ENCODE measurements around the gene SNAP47.
A peak's percentile ranks its signal among the peaks of the same experiment; 100 is the strongest.

SNAP47 gene

DNA sequence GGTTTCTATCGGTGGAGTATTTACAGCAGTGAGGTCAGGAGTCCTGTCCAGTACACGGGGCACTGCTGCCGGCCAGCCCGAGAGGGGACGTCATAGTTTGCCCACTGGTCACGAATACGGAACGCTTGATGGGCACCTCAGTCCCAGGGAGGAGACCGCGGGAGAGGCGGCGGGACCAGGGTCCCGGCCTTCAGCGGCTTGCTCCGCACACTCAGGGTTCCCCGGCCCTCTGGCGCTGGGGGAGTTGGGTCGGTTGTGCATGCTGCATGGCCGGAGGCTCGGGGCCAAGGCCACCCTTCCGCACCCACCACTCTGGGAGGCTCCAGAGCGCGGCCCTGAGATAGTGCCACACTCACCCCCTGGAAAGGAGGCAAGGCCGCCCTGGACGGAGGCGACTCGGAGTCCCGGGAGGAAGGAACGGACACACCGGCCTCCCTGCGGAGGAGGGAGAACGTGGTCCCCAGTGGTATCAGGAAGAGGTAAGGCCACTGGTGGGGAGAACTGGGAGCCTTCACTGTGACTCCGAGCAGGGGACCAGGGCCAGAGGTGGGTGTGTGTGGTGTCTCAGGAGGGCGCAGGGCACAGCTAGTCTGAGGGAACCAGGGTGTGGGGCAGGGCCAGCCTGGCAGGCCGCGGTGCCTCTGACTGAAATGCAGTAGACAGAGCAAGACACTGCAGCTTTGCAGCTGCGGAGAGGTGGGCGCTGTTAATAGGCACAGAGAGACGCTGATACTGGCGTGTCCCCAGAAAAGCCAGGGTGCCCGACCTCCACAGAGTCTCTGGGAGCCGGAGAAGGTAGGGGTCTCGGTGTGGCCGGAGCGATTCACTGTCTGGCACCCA is 51.7 kb downstream of the SNAP47 start:
- no peak for DNase-seq

DNA sequence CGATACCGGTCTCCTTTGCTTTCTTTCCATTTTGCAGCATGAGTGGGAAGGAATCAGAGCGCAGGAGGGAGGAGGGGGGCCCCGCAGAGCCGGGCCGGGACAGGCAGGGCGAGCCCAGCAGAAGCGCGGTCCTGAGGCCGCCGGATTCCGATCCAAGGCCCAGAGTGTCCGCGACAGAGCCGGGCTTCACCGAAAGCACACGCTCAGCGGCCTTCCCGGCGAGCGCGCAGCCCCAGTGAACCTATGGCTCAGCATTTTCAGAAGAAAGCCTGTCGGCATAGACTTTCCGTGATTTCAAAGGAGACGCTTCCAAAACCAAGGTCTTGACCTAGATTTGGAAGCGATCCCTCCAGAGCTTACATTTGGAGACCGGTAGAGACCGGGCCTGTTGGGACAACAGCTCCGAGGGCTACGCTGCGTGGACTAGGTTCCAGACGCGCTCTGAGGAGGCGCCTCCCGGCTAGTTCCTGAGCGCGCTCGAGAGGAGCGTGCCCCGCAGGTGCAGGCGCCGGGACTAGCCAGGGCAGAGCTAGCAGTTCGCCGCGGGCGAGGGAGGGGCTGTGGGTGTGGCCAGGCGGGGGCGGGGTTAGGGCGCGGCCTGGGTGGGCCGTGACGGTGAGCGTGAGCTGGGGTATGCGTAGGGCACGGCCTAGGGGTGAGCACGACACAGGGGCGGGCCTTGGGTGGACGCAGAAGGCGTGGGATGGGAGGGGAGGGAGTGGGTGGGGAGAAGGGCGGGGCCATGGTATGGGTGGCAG is 52.5 kb downstream of the SNAP47 start:
- DNase-seq = peak; percentile 90

GRCh38 chr1:227788271-227789083 is 53.2 kb downstream of the SNAP47 start:
- DNase-seq = peak; percentile 61

GRCh38 chr1:227789084-227790033 is 54.1 kb downstream of the SNAP47 start:
- no peak for DNase-seq

DNA sequence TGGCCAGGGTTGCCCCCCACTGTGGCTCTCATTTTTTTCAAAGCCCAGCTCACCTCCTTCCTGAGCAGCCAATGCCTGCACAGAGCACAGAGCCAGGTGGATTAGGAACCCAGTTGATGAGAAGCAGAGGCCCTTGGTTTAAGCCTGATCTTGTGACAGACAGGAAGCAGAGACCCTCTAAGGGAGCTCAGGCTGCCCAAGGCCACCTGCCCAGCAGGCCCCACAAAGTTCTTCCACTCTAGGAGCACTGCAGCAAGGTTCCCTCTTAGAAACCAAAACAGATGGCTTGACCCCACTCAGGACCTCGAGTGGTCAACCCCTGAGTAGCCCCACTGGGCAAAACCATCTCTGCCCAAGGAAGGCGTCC is 54.8 kb downstream of the SNAP47 start:
- no peak for DNase-seq

DNA sequence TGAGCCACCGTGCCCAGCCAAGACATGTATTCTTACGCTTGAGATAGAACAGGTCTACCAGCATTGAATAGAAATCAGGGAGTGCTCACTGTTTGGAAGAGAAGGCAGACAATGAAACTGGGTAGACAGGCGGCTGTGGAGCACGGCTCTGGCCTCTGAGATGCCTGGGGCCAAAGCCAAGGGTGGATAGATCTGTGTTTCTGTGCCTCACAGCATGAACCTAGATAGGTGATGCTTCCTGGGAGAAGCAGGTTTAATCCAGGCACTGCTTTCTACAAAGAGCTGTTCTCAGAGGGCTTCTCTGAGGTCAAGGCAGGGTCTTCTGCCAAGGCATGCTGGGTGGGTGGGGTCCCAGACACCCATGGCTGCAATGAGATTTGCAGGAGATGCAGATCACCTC is 55.6 kb downstream of the SNAP47 start:
- no peak for DNase-seq

- no peak for DNase-seq
These were observed 56.3 kb downstream of the SNAP47 start for GRCh38 chr1:227791425-227792143.

- no peak for DNase-seq
These were observed 57.2 kb downstream of the SNAP47 start for GRCh38 chr1:227792216-227793078.

DNA sequence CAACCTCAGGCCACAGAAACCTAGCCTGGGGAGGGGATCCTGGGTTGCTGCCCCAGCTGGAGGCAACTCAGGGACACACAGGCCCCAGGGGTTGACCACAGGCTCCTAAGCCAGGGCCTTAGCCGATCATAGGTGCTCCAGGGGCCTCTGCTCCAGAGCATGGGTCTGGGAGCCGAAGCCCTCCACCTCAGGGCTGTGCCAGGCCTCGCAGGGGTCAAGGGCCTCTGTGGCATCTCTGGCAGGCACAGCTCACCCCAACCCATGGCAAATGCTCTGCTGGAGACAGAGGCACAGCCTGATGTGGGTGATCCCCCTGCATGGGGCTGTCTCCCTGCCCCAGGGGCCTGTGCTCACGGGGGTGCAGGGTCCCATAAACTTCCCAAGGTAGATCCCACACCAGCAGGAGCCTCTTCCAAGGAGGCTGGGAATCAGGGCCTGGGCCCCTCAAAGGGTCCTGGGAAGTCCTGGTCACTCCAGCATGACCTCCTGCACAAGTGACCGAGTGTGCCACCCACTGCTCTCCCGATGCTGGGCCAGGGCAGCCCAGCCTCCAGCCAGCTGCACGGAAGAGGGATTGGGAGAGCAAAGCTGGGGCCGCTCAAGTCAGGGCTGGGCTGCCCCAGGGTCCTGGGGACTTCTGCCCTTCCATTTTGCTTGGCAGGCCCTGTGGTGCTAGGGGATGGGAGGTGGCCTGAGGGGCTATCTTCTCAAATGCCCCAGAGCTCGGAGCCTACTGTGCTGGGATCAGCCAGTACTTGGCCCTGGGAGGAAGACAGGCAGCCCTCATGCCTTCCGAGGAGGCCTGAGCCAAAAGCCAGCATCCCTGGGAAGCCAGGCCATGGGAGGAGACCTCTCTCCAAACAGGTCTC is 58.1 kb downstream of the SNAP47 start:
- DNase-seq = no peak

DNA sequence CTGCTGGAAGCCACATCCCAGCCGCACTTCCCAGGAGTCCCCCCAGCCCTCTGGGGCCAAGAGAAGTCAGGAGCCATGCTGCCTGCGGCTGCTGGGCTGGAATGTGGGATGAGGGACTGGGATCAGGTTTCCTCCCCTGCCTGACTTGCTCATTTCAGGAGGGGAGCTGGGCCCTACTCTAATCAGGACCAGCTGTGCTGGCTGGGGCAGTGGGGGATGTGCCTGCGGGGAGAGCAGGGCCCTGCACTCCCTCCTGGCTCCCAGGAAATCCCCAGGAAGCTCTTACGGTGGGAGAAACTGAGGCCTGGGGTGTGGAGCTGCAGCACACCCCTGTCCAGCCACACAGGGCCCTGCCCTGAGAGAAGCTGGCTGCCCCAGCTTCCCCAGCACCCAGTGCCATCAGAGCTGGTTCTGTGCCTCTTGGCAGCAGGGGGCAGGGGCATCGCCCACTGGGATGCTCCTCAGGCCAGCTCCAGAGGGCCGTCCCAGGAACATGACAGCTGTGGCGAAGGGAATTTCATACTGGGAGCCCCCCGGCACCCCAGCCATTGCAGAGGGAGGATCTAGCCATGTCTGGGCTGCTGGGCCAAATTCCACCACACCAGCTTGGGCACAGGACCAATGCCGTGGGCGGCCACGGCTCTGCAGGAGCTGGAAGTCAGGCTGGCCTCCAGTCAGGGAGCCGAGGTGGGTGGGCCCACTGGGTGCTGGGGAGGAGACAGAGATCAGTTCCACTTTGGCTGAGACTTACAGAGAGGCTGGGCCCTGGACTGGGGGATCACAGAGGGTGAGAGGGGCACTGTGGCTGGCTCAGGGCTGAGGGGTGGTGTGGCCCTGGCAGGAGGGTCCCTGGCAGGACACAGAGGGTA is 58.9 kb downstream of the SNAP47 start:
- DNase-seq = peak; percentile 21

GRCh38 chr1:227794817-227795192 is 59.6 kb downstream of the SNAP47 start:
- DNase-seq = no peak

DNA sequence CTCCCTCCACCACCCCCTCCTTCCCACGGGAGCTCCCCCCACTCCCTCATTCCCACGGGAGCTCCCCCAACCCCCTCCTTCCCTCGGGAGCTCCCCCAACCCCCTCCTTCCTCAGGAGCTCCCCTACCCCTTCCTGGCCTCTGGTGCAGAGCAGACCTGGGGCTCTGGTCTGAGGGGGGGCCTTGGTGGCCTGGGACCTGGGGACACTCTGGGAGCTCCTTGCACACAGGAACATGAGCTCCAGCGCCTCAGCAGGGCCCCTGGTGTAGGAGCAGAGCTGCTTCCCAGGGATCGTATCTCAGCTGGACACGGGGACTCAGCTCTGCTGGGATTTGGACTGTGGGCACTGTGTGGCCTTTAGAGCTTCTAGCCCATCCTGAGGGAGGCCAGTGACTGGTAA is 60.5 kb downstream of the SNAP47 start:
- no peak for DNase-seq

GRCh38 chr1:227796359-227796915 is 61.2 kb downstream of the SNAP47 start:
- no peak for DNase-seq

- DNase-seq = no peak
These were observed 61.9 kb downstream of the SNAP47 start for GRCh38 chr1:227797144-227797543.

GRCh38 chr1:227797625-227798024 is 62.4 kb downstream of the SNAP47 start:
- DNase-seq = no peak

- DNase-seq = no peak
These were observed 63.0 kb downstream of the SNAP47 start for GRCh38 chr1:227798078-227798802.

DNA sequence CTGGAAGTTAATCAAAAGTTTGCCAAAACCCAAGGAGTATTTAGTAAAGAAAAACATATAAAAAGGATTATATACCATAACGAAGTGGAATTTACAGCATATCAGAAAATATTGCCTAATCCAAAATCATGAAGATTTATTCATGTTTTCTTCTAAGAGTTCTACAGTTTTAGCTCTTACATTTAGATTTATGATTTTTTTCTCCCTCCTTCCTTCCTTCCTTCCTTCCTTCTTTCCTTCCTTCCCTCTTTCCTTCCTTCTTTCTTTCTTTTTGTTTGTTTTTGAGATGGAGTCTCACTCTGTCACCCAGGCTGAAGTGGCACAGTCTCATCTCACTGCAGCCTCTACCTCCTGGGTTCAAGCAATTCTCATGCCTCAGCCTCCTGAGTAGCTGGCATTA is 64.5 kb downstream of the SNAP47 start:
- no peak for DNase-seq

- DNase-seq = no peak
These were observed 68.7 kb downstream of the SNAP47 start for GRCh38 chr1:227803933-227804332.
